ENCODE results near the gene NDUFAF2. TPM values are rescaled to one million over a fixed set of nuclear protein-coding genes. Genes with fewer than 3 reads are reported as not detected.

Gene NDUFAF2
- total and polyA plus RNA-seq, 10 of the 15 experiments (the other 5 are each of a cell fraction or from before 2014, with no cell fraction given), result 22.4 to 121 (median 65.3) TPM

- no peak for ATAC-seq
- 65% methylated on average over 2 of the region's 2 CpGs for WGBS (ENCODE audit: insufficient coverage, insufficient replicate concordance, low lambda C conversion rate, missing lambda C conversion rate)
- SMC1A ChIA-PET (ENCODE audit: uncharacterized antibody, unreplicated experiment), result interaction anchor here (0.9 to 1.3 kb wide), 2 partner anchors 12 kb away, joined by 3 read pairs; no protein-coding TSS in a partner anchor
Observed at GRCh38 chr5:61026004-61026403, 81.0 kb downstream of the NDUFAF2 start.

GRCh38 chr5:61028382-61028781 lies 83.4 kb downstream of the NDUFAF2 start:
- no peaks in the 10 kb centered on the region for H3K4me1 ChIP-seq (ENCODE audit: control insufficient read depth, insufficient read depth, low read length)
- WGBS (ENCODE audit: insufficient coverage, insufficient replicate concordance, low lambda C conversion rate, missing lambda C conversion rate), result 96% methylated on average over 1 of the region's 1 CpG
- no peaks in the 10 kb centered on the region for H3K27me3 ChIP-seq (replicated peaks in 1 of 2; ENCODE audit: control insufficient read depth in 2 of 2, insufficient read depth in 2 of 2, low read length in 1 of 2)
- DNase-seq (ENCODE audit: low read depth, low spot score) (no peak), FAIRE-seq (no peak), ATAC-seq (no peak)
- H3K36me3 ChIP-seq (ENCODE audit: control insufficient read depth in 2 of 2, insufficient read depth in 2 of 2, low read length in 1 of 2), result no peaks in the 10 kb centered on the region
- intact Hi-C loops (cut with micrococcal nuclease; ENCODE audit: unreplicated experiment) (no loop called here), in situ Hi-C loops (cut with MboI) (no loop called here)
- H3K4me3 ChIP-seq, result no peak overlapping the region
- H3K9ac ChIP-seq (ENCODE audit: control insufficient read depth, insufficient read depth, low read length), result no peak overlapping the region
- no peak overlapping the region for H3K27ac ChIP-seq (ENCODE audit: control insufficient read depth, insufficient read depth)
- POLR2A ChIA-PET, result no interaction called here
- no peaks in the 10 kb centered on the region for H3K79me2 ChIP-seq (ENCODE audit: control insufficient read depth, insufficient read depth, low read length)
- CTCF ChIA-PET, result no interaction called here
- no peaks in the 10 kb centered on the region for H3K9me3 ChIP-seq (replicated peaks; ENCODE audit: control insufficient read depth, insufficient read depth, low read length)
- no peaks in the 10 kb centered on the region for H4K20me1 ChIP-seq (ENCODE audit: control insufficient read depth, insufficient read depth)
- BruUV-seq (replicated peaks), result no TSS peak
- TF ChIP-seq STAT1 (conservative IDR thresholded peaks at IDR 0.05) (no peak), IKZF2 (IDR thresholded peaks at IDR 0.05) (no peak), JUND (IDR thresholded peaks at IDR 0.05; ENCODE audit: low read depth, low read length) (no peak), DPF2 (IDR thresholded peaks at IDR 0.05) (no peak), TCF7 (IDR thresholded peaks at IDR 0.05; ENCODE audit: borderline replicate concordance) (no peak), NFYB (IDR thresholded peaks at IDR 0.05; ENCODE audit: insufficient read depth, low read depth, low read length) (no peak), FOS (IDR thresholded peaks at IDR 0.05; ENCODE audit: borderline replicate concordance, extremely low read depth, insufficient read length) (no peak), E4F1 (IDR thresholded peaks at IDR 0.05; ENCODE audit: borderline replicate concordance, partially characterized antibody) (no peak), EP300 (IDR thresholded peaks at IDR 0.05; ENCODE audit: borderline replicate concordance in 1 of 2, control insufficient read depth in 1 of 2, low read depth in 2 of 2, low read length in 2 of 2) (no peak), ZNF384 (IDR thresholded peaks at IDR 0.05; ENCODE audit: borderline replicate concordance, low read depth, low read length) (no peak), NFYA (IDR thresholded peaks at IDR 0.05; ENCODE audit: borderline replicate concordance, low read depth, low read length) (no peak), KLF5 (IDR thresholded peaks at IDR 0.05; ENCODE audit: partially characterized antibody) (no peak), SMAD5 (IDR thresholded peaks at IDR 0.05; ENCODE audit: low read depth) (no peak), IRF5 (IDR thresholded peaks at IDR 0.05; ENCODE audit: borderline replicate concordance) (no peak)
- RAD21 ChIA-PET (ENCODE audit: unreplicated experiment), result no interaction called here
- SMC1A ChIA-PET (ENCODE audit: uncharacterized antibody, unreplicated experiment), result no interaction called here
- no peak overlapping the region for H2AFZ ChIP-seq (ENCODE audit: control insufficient read depth, low read depth, low read length)
- H3K4me2 ChIP-seq (ENCODE audit: control insufficient read depth, insufficient read depth), result no peak overlapping the region

More at GRCh38 chr5:61026004-61026403, 81.0 kb downstream of the NDUFAF2 start:
- Histone ChIP-seq H3K9ac (ENCODE audit: control insufficient read depth, insufficient read depth, low read length) (no peak overlapping the region), H3K36me3 (ENCODE audit: control insufficient read depth in 2 of 2, insufficient read depth in 2 of 2, low read length in 1 of 2) (no peaks in the 10 kb centered on the region), H3K4me3 (no peak overlapping the region), H3K27me3 (replicated peaks in 1 of 2; ENCODE audit: control insufficient read depth in 2 of 2, insufficient read depth in 2 of 2, low read length in 1 of 2) (no peaks in the 10 kb centered on the region), H4K20me1 (ENCODE audit: control insufficient read depth, insufficient read depth) (no peaks in the 10 kb centered on the region), H3K79me2 (ENCODE audit: control insufficient read depth, insufficient read depth, low read length) (no peaks in the 10 kb centered on the region), H3K27ac (ENCODE audit: control insufficient read depth, insufficient read depth) (no peak overlapping the region), H3K4me2 (ENCODE audit: control insufficient read depth, insufficient read depth) (no peak overlapping the region), H3K9me3 (replicated peaks; ENCODE audit: control insufficient read depth, insufficient read depth, low read length) (no peaks in the 10 kb centered on the region), H2AFZ (ENCODE audit: control insufficient read depth, low read depth, low read length) (no peak overlapping the region), H3K4me1 (ENCODE audit: control insufficient read depth, insufficient read depth, low read length) (no peaks in the 10 kb centered on the region)
- ChIA-PET CTCF (no interaction called here), POLR2A (no interaction called here), RAD21 (ENCODE audit: unreplicated experiment) (interaction anchor here (0.8 kb wide), 1 partner anchor 27 kb away, joined by 3 read pairs; no protein-coding TSS in a partner anchor)
- no peak for FAIRE-seq
- no TSS peak for BruUV-seq (replicated peaks)
- in situ Hi-C loops (cut with MboI), result no loop called here
- TF ChIP-seq CHD1 (IDR thresholded peaks at IDR 0.05; ENCODE audit: low read depth, low read length), result no peak
- TF ChIP-seq RCOR1 (conservative IDR thresholded peaks at IDR 0.05; ENCODE audit: low read depth, low read length), result no peak
- no peak for TF ChIP-seq WRNIP1 (IDR thresholded peaks at IDR 0.05; ENCODE audit: borderline replicate concordance, low read depth, low read length)
- DNase-seq (ENCODE audit: low read depth, low spot score), result no peak
- intact Hi-C loops (cut with micrococcal nuclease; ENCODE audit: unreplicated experiment), result no loop called here
